ENCODE measurements around the gene DISC1.
"Not testable (repeated sequence)": the region's sequence is repeated elsewhere in the genome, so short reads cannot be mapped to it uniquely, and the experiment has no call there.

The DISC1 gene

GRCh38 chr1:231949277-231950091, 322.9 kb downstream of the DISC1 start:
- FAIRE-seq (no peak), DNase-seq (ENCODE audit: low spot score) (no peak)

GRCh38 chr1:231950331-231951128, 323.9 kb downstream of the DISC1 start:
- DNase-seq (ENCODE audit: low spot score) (no peak), FAIRE-seq (no peak)

GRCh38 chr1:231951374-231951773, 324.8 kb downstream of the DISC1 start:
- no peak for FAIRE-seq
- DNase-seq (ENCODE audit: low spot score) = no peak

GRCh38 chr1:231952154-231952553, 325.6 kb downstream of the DISC1 start:
- FAIRE-seq = no peak
- no peak for DNase-seq (ENCODE audit: low spot score)

GRCh38 chr1:231953660-231954059, 327.1 kb downstream of the DISC1 start:
- DNase-seq (ENCODE audit: low spot score) = no peak
- no peak for FAIRE-seq

- no peak for FAIRE-seq
- DNase-seq (ENCODE audit: low spot score) = no peak
Measured at GRCh38 chr1:231954751-231955150, 328.2 kb downstream of the DISC1 start.

- FAIRE-seq (no peak), DNase-seq (ENCODE audit: low spot score) (no peak)
Measured at GRCh38 chr1:231957359-231957758, 330.8 kb downstream of the DISC1 start.

- DNase-seq (ENCODE audit: low spot score) (no peak), FAIRE-seq (no peak)
Measured at GRCh38 chr1:231958448-231958847, 331.9 kb downstream of the DISC1 start.

GRCh38 chr1:231959225-231959884, 332.8 kb downstream of the DISC1 start:
- no peak for FAIRE-seq

GRCh38 chr1:231961801-231962200, 335.2 kb downstream of the DISC1 start:
- not testable (repeated sequence) for FAIRE-seq; DNase-seq (ENCODE audit: low spot score)

More at GRCh38 chr1:231959225-231959884, 332.8 kb downstream of the DISC1 start:
- DNase-seq (ENCODE audit: low spot score) = no peak

GRCh38 chr1:231962636-231963035, 336.0 kb downstream of the DISC1 start:
- FAIRE-seq = no peak

GRCh38 chr1:231964241-231964640, 337.7 kb downstream of the DISC1 start:
- DNase-seq (ENCODE audit: low spot score) (no peak), FAIRE-seq (no peak)

More at GRCh38 chr1:231962636-231963035, 336.0 kb downstream of the DISC1 start:
- DNase-seq (ENCODE audit: low spot score) = no peak

- no peak for FAIRE-seq
- DNase-seq (ENCODE audit: low spot score) = no peak
Measured at GRCh38 chr1:231964961-231965360, 338.4 kb downstream of the DISC1 start.

GRCh38 chr1:231965615-231966014, 339.0 kb downstream of the DISC1 start:
- no peak for FAIRE-seq
- DNase-seq (ENCODE audit: low spot score) = no peak

GRCh38 chr1:231966983-231967382, 340.4 kb downstream of the DISC1 start:
- no peak for FAIRE-seq
- DNase-seq (ENCODE audit: low spot score) = no peak

- DNase-seq (ENCODE audit: low spot score) (no peak), FAIRE-seq (no peak)
Measured at GRCh38 chr1:231969076-231969475, 342.5 kb downstream of the DISC1 start.

- not testable (repeated sequence) for FAIRE-seq; DNase-seq (ENCODE audit: low spot score)
Measured at GRCh38 chr1:231969761-231970160, 343.2 kb downstream of the DISC1 start.

- FAIRE-seq (no peak), DNase-seq (ENCODE audit: low spot score) (no peak)
Measured at GRCh38 chr1:231970684-231971083, 344.1 kb downstream of the DISC1 start.

GRCh38 chr1:231971397-231972110, 345.0 kb downstream of the DISC1 start:
- DNase-seq (ENCODE audit: low spot score) (no peak), FAIRE-seq (no peak)

GRCh38 chr1:231972111-231972445, 345.5 kb downstream of the DISC1 start:
- no peak for FAIRE-seq
- DNase-seq (ENCODE audit: low spot score) = no peak

GRCh38 chr1:231973830-231974229, 347.2 kb downstream of the DISC1 start:
- FAIRE-seq (no peak), DNase-seq (ENCODE audit: low spot score) (no peak)

Measured in urothelium cell line (cell line).